Esophagus squamous epithelium (tissue), 5 donors: Measurements from ENCODE around the gene ZAP70. TPM values are rescaled to one million over a fixed set of nuclear protein-coding genes. Genes with fewer than 3 reads are reported as not detected.
"Not testable (repeated sequence)": the region's sequence is repeated elsewhere in the genome, so short reads cannot be mapped to it uniquely, and the experiment has no call there.

Experiments used
- DNase-seq: peaks from one replicate; lab custom pipeline; 2025; lab: John Stamatoyannopoulos, UW
- H3K27ac ChIP-seq, 4 donors: fragments of 200-600 bp; sonication (generic); one replicate each; pipeline ENCODE4 v1.5.1; 2016 to 2019; ENCODE audit warnings: mild to moderate bottlenecking in 1 of 4
- H3K27me3 ChIP-seq, 4 donors: fragments of 200-600 bp; sonication (generic); 1 replicate in 3 of 4; 2 replicates in 1 of 4; pipeline versions ENCODE4 v1.5.1 to v1.6.0; 2017 to 2021; ENCODE audit warnings: antibody characterized with exemption in 1 of 4
- H3K36me3 ChIP-seq, 3 donors: fragments of 200-600 bp; sonication (generic); one replicate each; pipeline ENCODE4 v1.5.1; 2016 to 2019
- H3K4me1 ChIP-seq, 3 donors: fragments of 200-600 bp; sonication (generic); one replicate each; pipeline ENCODE4 v1.5.1; 2017 to 2019
- H3K4me3 ChIP-seq, 4 donors: fragments of 200-600 bp; sonication (generic); 1 replicate in 3 of 4; 2 replicates in 1 of 4; pipeline ENCODE4 v1.5.1; 2016 to 2019; ENCODE audit warnings: mild to moderate bottlenecking in 2 of 4, moderate library complexity in 1 of 4
- H3K9me3 ChIP-seq, 3 donors: fragments of 200-600 bp; sonication (generic); one replicate each; pipeline ENCODE4 v1.5.1; 2016 to 2019
- POLR2A ChIP-seq, 4 donors: fragments of 450-650 bp; IDR thresholded peaks; one replicate each; pipeline ENCODE4 v1.6.1; 2017; ENCODE audit warnings: antibody characterized with exemption in 4 of 4, mild to moderate bottlenecking in 4 of 4, moderate library complexity in 3 of 4
- WGBS, 2 donors: methylation state at CpG; one replicate each; pipeline ENCODE4 v1.1.5; 2018; 5-methylcytosine and 5-hydroxymethylcytosine counted together
- intact Hi-C: fragments of 100-400 bp; cut with DNase I; formaldehyde crosslinking; loops from one replicate; pipeline ENCODE4 v1.15.0; 2022
- total RNA-seq, 4 donors: library from RNA; depleted of rRNA; stranded (reverse); fragments of >200 nt; gene quantifications; one replicate each; pipeline ENCODE4 v1.1.0, GENCODE V29; 2016
- TF ChIP-seq, protein P1 (sequence below), 6 experiments: fragments of 450-650 bp in 4 of 6; fragments of 200-600 bp in 2 of 6; sonication (generic) in 2 of 6; IDR thresholded peaks; one replicate each; pipeline ENCODE4 v1.5.1; 2016 to 2019; ENCODE audit warnings: antibody characterized with exemption in 6 of 6, mild to moderate bottlenecking in 4 of 6, moderate library complexity in 4 of 6
- donor health status: DM: yes; HTN: yes; CAD: no.

Gene ZAP70
- total RNA-seq, 4 donors from 2014 or later, result 2.2 to 7.8 (median 3.3) TPM

DNA sequence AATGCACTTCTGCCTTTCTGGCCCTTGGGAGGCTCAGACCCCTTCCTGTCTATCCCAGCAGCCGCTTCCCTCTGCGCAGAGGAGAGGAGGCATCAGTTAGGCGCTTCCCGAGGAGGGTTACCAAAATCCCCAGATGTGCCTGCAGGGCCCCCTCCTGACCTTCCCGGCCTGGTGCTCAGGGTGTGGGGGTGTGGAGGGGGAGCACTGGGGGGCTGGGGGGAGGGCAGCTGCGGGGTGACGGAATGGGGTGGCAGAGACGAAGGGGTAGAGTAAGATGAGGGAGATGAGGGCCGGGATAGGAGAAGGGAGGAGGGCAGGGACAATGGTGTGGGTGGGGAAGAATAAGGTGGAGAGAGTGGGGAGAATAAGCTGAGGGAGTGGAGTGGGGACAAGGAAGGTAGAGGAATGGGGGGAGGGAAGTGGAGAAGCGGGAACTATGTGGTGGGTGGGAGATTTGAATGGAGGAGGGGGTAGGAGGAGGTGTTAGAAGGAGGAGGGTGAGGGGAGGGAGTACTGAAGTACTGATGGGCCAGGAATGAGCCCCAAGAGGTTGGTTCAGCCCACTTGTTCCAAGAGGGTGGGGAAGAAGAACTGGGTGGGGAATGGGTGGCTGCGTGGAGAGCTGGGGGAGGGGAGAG lies 6.5 kb upstream of the ZAP70 start:
- peaks cover 0 to 13% (median 0%) of the 10 kb centered on the region in 4 donors for H3K27me3 ChIP-seq
- TF ChIP-seq, protein P1, sequence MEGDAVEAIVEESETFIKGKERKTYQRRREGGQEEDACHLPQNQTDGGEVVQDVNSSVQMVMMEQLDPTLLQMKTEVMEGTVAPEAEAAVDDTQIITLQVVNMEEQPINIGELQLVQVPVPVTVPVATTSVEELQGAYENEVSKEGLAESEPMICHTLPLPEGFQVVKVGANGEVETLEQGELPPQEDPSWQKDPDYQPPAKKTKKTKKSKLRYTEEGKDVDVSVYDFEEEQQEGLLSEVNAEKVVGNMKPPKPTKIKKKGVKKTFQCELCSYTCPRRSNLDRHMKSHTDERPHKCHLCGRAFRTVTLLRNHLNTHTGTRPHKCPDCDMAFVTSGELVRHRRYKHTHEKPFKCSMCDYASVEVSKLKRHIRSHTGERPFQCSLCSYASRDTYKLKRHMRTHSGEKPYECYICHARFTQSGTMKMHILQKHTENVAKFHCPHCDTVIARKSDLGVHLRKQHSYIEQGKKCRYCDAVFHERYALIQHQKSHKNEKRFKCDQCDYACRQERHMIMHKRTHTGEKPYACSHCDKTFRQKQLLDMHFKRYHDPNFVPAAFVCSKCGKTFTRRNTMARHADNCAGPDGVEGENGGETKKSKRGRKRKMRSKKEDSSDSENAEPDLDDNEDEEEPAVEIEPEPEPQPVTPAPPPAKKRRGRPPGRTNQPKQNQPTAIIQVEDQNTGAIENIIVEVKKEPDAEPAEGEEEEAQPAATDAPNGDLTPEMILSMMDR (IDR thresholded peaks at IDR 0.05), result no peak
- no peak for TF ChIP-seq POLR2A (IDR thresholded peaks at IDR 0.05)
- H3K36me3 ChIP-seq, result no peaks in the 10 kb centered on the region
- no peak overlapping the region for H3K4me3 ChIP-seq
- no peak for DNase-seq
- H3K27ac ChIP-seq, result no peak overlapping the region
- no peaks in the 10 kb centered on the region for H3K9me3 ChIP-seq
- no peaks in the 10 kb centered on the region for H3K4me1 ChIP-seq
- 50 to 78% methylated on average over 3 to 6 of the region's 11 CpGs for WGBS, 2 donors
- intact Hi-C loops, result loop anchor here (10.0 kb wide), 1 partner anchor 678 kb away; no protein-coding TSS in a partner anchor

DNA sequence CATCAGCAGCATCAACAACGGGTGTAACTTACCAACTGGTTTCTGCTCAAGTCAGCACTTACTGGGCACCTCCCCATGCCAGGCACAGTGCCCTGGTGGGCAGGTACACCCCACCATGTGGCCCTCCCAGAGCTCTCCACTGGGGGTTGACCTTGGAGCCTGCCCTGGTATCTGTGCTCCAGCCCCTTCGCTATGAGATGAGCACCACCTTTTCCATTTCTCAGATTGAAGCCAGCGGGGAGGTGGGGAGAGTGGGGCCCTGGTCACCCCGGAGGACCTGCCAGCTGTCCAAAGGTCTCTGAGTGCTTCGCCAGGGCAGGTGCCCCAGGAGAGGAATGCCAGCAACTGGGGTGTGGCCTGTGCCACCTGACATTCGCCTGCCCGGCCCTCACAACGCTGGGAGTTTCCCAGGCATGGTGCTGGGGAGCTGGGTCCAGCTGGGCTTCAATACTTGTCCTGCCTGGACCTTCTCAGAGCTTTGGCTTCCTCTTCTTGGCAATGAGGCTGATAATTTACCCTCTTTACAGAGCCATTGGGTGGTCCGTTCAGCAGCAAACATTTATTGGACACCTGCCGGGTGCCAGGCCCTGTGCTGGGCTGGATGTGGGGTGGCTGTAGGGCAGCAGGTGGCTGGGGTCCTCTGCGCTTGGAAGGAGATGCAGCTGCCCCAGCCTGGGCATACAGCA lies 5.9 kb upstream of the ZAP70 start:
- H3K36me3 ChIP-seq, result no peaks in the 10 kb centered on the region
- WGBS, 2 donors, result 51 to 62% methylated on average over 2 to 7 of the region's 11 CpGs
- H3K4me1 ChIP-seq, result no peaks in the 10 kb centered on the region
- intact Hi-C loops, result loop anchor here (10.0 kb wide), 1 partner anchor 677 kb away; no protein-coding TSS in a partner anchor
- no peaks in the 10 kb centered on the region for H3K9me3 ChIP-seq
- TF ChIP-seq POLR2A (IDR thresholded peaks at IDR 0.05), result no peak
- TF ChIP-seq, protein P1 (IDR thresholded peaks at IDR 0.05), result no peak
- no peak for DNase-seq
- no peak overlapping the region for H3K4me3 ChIP-seq
- H3K27ac ChIP-seq, result no peak overlapping the region
- H3K27me3 ChIP-seq, result peaks cover 0 to 13% (median 0%) of the 10 kb centered on the region in 4 donors

DNA sequence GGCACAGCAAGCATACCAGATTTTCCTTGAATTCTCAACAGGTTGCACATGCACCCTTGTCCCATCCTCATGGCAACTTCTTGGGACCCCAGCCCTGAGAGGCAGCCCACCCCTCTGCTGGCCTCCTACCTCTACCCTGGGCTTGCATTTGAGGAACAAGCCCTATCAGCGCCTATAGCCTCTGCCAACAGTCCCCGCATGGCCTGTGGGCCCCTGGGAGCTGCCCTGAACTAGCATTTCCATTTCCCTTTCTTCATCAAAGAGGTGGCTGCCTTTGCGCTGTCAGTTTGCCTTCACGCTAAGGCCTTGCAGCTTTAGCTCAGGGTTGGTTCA lies 5.4 kb upstream of the ZAP70 start:
- H3K4me3 ChIP-seq, result no peak overlapping the region
- peaks cover 0 to 13% (median 0%) of the 10 kb centered on the region in 4 donors for H3K27me3 ChIP-seq
- no peak for DNase-seq
- no peaks in the 10 kb centered on the region for H3K36me3 ChIP-seq
- no peaks in the 10 kb centered on the region for H3K4me1 ChIP-seq
- no peaks in the 10 kb centered on the region for H3K9me3 ChIP-seq
- TF ChIP-seq, protein P1 (IDR thresholded peaks at IDR 0.05), result no peak
- intact Hi-C loops, result loop anchor here (10.0 kb wide), 1 partner anchor 677 kb away; no protein-coding TSS in a partner anchor
- 71 to 87% methylated on average over 3 to 4 of the region's 4 CpGs for WGBS, 2 donors
- H3K27ac ChIP-seq, result no peak overlapping the region

DNA sequence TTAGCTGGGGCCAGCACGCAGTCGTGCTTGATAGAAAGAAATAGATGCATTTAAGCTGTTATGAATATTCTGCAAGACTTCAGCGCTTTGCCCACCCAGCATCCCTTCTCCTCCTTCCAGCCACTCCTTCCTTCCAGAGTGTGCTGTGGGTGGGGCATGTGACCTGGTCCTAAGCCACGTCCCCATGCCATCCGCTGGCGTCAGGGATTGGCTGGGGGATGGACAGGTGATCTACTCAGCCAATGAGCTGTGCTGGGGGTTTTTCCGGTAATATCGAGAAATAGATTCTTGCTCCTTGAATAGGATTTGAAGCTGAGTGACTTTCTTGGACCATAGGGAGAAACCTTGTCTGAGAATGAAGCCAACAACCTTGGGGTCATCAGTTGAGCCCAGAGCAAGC lies 4.8 kb upstream of the ZAP70 start:
- intact Hi-C loops, result loop anchor here (10.0 kb wide), 1 partner anchor 676 kb away; no protein-coding TSS in a partner anchor
- H3K27me3 ChIP-seq, result peaks cover 0 to 13% (median 0%) of the 10 kb centered on the region in 4 donors
- H3K4me3 ChIP-seq, result no peak overlapping the region
- no peak for DNase-seq
- TF ChIP-seq, protein P1 (IDR thresholded peaks at IDR 0.05), result no peak
- no peak for TF ChIP-seq POLR2A (IDR thresholded peaks at IDR 0.05)
- H3K9me3 ChIP-seq, result no peaks in the 10 kb centered on the region
- WGBS, 2 donors, result 76 to 87% methylated on average over 8 of the region's 8 CpGs
- no peaks in the 10 kb centered on the region for H3K36me3 ChIP-seq
- no peaks in the 10 kb centered on the region for H3K4me1 ChIP-seq
- no peak overlapping the region for H3K27ac ChIP-seq

DNA sequence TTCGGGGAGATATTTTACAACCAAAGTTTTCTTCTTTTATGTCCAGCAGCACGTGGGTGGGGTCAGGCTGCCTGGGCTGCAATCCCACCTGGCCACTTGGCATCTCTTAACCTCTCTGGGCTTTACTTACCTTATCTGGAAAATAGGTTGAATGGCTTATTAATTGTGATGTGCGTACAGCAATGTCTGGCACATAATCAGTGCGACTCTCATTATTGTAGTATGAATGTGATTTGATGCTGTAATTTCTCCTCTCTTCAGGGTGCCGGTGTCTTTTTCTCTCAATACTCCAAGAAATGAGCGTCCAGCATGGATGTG lies 2.0 kb upstream of the ZAP70 start:
- TF ChIP-seq, protein P1 (IDR thresholded peaks at IDR 0.05), result no peak
- no peak for TF ChIP-seq POLR2A (IDR thresholded peaks at IDR 0.05)
- Histone ChIP-seq H3K27ac (no peak overlapping the region), H3K4me3 (no peak overlapping the region), H3K4me1 (no peaks in the 10 kb centered on the region), H3K9me3 (no peaks in the 10 kb centered on the region), H3K36me3 (no peaks in the 10 kb centered on the region), H3K27me3 (peaks cover 0 to 13% (median 0%) of the 10 kb centered on the region in 4 donors)
- DNase-seq, result no peak
- intact Hi-C loops, result no loop called here
- WGBS, 2 donors, result 79 to 83% methylated on average over 6 of the region's 6 CpGs

DNA sequence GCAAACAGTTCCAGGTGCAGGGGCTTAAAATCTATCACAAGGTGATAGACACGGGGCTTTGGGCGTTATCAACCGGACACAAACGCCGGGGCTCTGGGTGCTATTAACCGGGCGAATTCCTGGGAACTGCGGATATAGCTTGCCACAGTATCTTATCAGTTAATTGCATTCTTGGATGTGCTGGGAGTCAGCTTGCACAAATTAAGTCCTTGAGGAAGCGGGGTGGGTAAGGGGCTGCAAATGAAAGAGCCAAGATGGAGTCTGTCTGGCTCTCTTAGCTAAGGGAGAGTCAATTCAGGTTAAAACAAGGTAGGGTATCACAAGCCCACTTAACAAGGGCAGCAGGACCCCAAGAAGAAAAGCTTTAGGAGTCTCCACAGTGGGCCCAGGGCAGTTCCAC lies 1.2 kb upstream of the ZAP70 start:
- DNase-seq, H3K36me3 ChIP-seq, H3K4me1 ChIP-seq, H3K9me3 ChIP-seq, H3K27ac ChIP-seq, intact Hi-C loops, H3K4me3 ChIP-seq: not testable (repeated sequence)
- WGBS, 2 donors, result 75 to 82% methylated on average over 8 to 9 of the region's 9 CpGs
- H3K27me3 ChIP-seq, result peaks cover 0 to 11% (median 0%) of the 10 kb centered on the region in 4 donors
